HEK293 (cell line): ENCODE measurements around the gene MSH4.

Source experiments
- BCL11B ChIP-seq: fragments of 450-650 bp; formaldehyde crosslinking; IDR thresholded peaks from 2 replicates; pipeline ENCODE4 v1.5.1; 2016; ENCODE audit warnings: low read depth, missing biosample characterization, missing genetic modification characterization
- CTCF ChIP-seq: fragments of 450-650 bp; formaldehyde crosslinking; IDR thresholded peaks from 2 replicates; pipeline ENCODE4 v1.5.1; 2016; ENCODE audit warnings: missing biosample characterization, missing genetic modification characterization
- GLIS2 ChIP-seq: fragments of 450-650 bp; formaldehyde crosslinking; IDR thresholded peaks from 2 replicates; pipeline ENCODE4 v1.5.1; 2016; ENCODE audit warnings: missing biosample characterization, missing genetic modification characterization
- ZBTB49 ChIP-seq: fragments of 450-650 bp; formaldehyde crosslinking; IDR thresholded peaks from 2 replicates; pipeline ENCODE4 v1.5.1; 2016; ENCODE audit warnings: missing biosample characterization, missing genetic modification characterization, low read depth
- ZBTB7A ChIP-seq: fragments of 450-650 bp; formaldehyde crosslinking; IDR thresholded peaks from 2 replicates; pipeline ENCODE4 v1.5.1; 2016; ENCODE audit warnings: low read depth, missing biosample characterization, missing genetic modification characterization
- ZNF280C ChIP-seq: fragments of 450-650 bp; formaldehyde crosslinking; IDR thresholded peaks from 2 replicates; pipeline ENCODE4 v1.5.1; 2016; ENCODE audit warnings: missing biosample characterization, missing genetic modification characterization
- ZNF513 ChIP-seq: fragments of 450-650 bp; IDR thresholded peaks from 2 replicates; pipeline ENCODE4 v1.5.1; 2018; ENCODE audit warnings: missing biosample characterization, missing genetic modification characterization
- ZNF518A ChIP-seq: fragments of 450-650 bp; formaldehyde crosslinking; conservative IDR thresholded peaks from 2 replicates; pipeline ENCODE4 v1.5.1; 2016; ENCODE audit warnings: low read depth, missing biosample characterization, missing genetic modification characterization
- ZNF580 ChIP-seq: fragments of 450-650 bp; formaldehyde crosslinking; IDR thresholded peaks from 2 replicates; pipeline ENCODE4 v1.5.1; 2016; ENCODE audit warnings: missing biosample characterization, missing genetic modification characterization
- ZNF664 ChIP-seq: fragments of 450-650 bp; formaldehyde crosslinking; IDR thresholded peaks from 2 replicates; pipeline ENCODE4 v1.5.1; 2016; ENCODE audit warnings: missing biosample characterization, missing genetic modification characterization
- ZSCAN18 ChIP-seq: fragments of 450-650 bp; formaldehyde crosslinking; IDR thresholded peaks from 2 replicates; pipeline ENCODE4 v1.5.1; 2016; ENCODE audit warnings: missing biosample characterization, missing genetic modification characterization

GRCh38 chr1:75785320-75785982 is 11.2 kb upstream of the MSH4 start:
- TF ChIP-seq BCL11B (no peak), ZNF580 (tag by site-specific recombination) (no peak), ZNF518A (no peak), CTCF (tag by site-specific recombination) (no peak), ZNF513 (tag by site-specific recombination) (no peak), ZBTB7A (tag by site-specific recombination) (no peak), ZNF280C (no peak), ZNF664 (tag by site-specific recombination) (no peak), ZSCAN18 (no peak), ZBTB49 (tag by site-specific recombination) (no peak), GLIS2 (tag by site-specific recombination) (no peak)
